ENCODE measurements around the gene TNFRSF19. TPM values are rescaled to one million over a fixed set of nuclear protein-coding genes. Genes with fewer than 3 reads are reported as not detected.

The TNFRSF19 gene
- total and polyA plus RNA-seq, 10 donors, result 1.0 to 12.2 (median 3.8) TPM

GRCh38 chr13:23722726-23723453 lies 152.7 kb downstream of the TNFRSF19 start:
- TF ChIP-seq CTCF (IDR thresholded peaks at IDR 0.05 in 8 of 11, conservative IDR thresholded peaks at IDR 0.05 in 3 of 11), result no peak
- no peak for TF ChIP-seq POLR2A (IDR thresholded peaks at IDR 0.05)
- no peak for TF ChIP-seq POLR2AphosphoS5 (IDR thresholded peaks at IDR 0.05)
- H3K4me1 ChIP-seq, result no peaks in the 10 kb centered on the region
- DNase-seq, result no peak
- peak overlapping the region in 1 of 8 donors; percentile 33 for H3K27ac ChIP-seq
- H3K27me3 ChIP-seq (replicated peaks in 1 of 7), result no peaks in the 10 kb centered on the region
- H3K36me3 ChIP-seq, result peaks cover 0 to 5% (median 0%) of the 10 kb centered on the region in 6 donors
- intact Hi-C loops (cut with DNase I; ENCODE audit: low total_unique reads), result no loop called here
- H3K4me3 ChIP-seq, result no peak overlapping the region
- H3K9me3 ChIP-seq, result no peaks in the 10 kb centered on the region
- 88 to 91% (median 90%) methylated on average over 6 of the region's 6 CpGs for WGBS, 5 donors

DNA sequence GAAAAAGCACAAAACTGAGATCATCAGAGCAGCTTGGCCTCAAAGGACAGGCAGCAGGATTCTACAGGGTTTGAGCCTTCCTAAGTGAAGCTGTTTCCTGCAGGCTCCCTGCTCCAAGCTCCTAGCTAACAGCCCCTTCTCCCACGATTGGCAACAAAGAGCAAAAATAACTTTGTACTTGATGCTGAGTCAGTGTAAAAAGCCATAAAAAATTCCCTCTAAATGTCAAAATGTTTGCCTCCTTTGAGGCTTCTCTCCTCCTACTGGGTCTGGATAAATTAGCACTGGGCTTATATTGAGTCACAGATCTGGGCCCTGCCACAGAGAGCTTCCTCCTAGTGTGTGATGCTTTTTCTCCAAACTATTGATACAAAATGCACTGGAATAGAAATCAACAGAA lies 153.3 kb downstream of the TNFRSF19 start:
- intact Hi-C loops (cut with DNase I; ENCODE audit: low total_unique reads), result no loop called here
- peaks cover 0 to 10% (median 1%) of the 10 kb centered on the region in 6 donors for H3K36me3 ChIP-seq
- 48 to 58% (median 52%) methylated on average over 1 of the region's 1 CpG for WGBS, 5 donors
- H3K27me3 ChIP-seq (replicated peaks in 1 of 7), result no peaks in the 10 kb centered on the region
- no peaks in the 10 kb centered on the region for H3K4me1 ChIP-seq
- H3K9me3 ChIP-seq, result no peaks in the 10 kb centered on the region
- no peak overlapping the region for H3K4me3 ChIP-seq
- DNase-seq, result no peak
- peak overlapping the region in 1 of 8 donors; percentile 33 for H3K27ac ChIP-seq
- TF ChIP-seq POLR2A (IDR thresholded peaks at IDR 0.05) (no peak), POLR2AphosphoS5 (IDR thresholded peaks at IDR 0.05) (no peak), CTCF (IDR thresholded peaks at IDR 0.05 in 8 of 11, conservative IDR thresholded peaks at IDR 0.05 in 3 of 11) (no peak)

- Histone ChIP-seq H3K36me3 (peaks cover 0 to 20% (median 9%) of the 10 kb centered on the region in 6 donors), H3K27ac (no peak overlapping the region), H3K4me3 (no peak overlapping the region), H3K4me1 (no peaks in the 10 kb centered on the region), H3K27me3 (replicated peaks in 1 of 7) (no peaks in the 10 kb centered on the region), H3K9me3 (no peaks in the 10 kb centered on the region)
- TF ChIP-seq POLR2A (IDR thresholded peaks at IDR 0.05), result no peak
- no peak for TF ChIP-seq CTCF (IDR thresholded peaks at IDR 0.05 in 8 of 11, conservative IDR thresholded peaks at IDR 0.05 in 3 of 11)
- TF ChIP-seq POLR2AphosphoS5 (IDR thresholded peaks at IDR 0.05), result no peak
- no peak for DNase-seq
- intact Hi-C loops (cut with DNase I; ENCODE audit: low total_unique reads), result no loop called here
- WGBS, 5 donors, result 80 to 93% (median 85%) methylated on average over 7 of the region's 7 CpGs
Observed at GRCh38 chr13:23724196-23724970, 154.2 kb downstream of the TNFRSF19 start.

Other genes starting within 250 kb of the TNFRSF19 start
- 10 to 100 TPM; 18.6 to 34.4 (median 26.9) TPM for gene SACS, start 136.7 kb upstream of the TNFRSF19 start, total RNA-seq
- gene SACS, start 136.7 kb upstream of the TNFRSF19 start, polyA plus RNA-seq, result 1 to 10 TPM; 4.6 to 6.6 (median 6.4) TPM

All from spleen (tissue), 11 donors.